ENCODE data around the gene HECTD4. TPM values are rescaled to one million over a fixed set of nuclear protein-coding genes. Genes with fewer than 3 reads are reported as not detected.
A peak's percentile ranks its signal among the peaks of the same experiment; 100 is the strongest.

The HECTD4 gene
- total RNA-seq, 1 experiment from 2014 or later: 54.5 TPM

DNA sequence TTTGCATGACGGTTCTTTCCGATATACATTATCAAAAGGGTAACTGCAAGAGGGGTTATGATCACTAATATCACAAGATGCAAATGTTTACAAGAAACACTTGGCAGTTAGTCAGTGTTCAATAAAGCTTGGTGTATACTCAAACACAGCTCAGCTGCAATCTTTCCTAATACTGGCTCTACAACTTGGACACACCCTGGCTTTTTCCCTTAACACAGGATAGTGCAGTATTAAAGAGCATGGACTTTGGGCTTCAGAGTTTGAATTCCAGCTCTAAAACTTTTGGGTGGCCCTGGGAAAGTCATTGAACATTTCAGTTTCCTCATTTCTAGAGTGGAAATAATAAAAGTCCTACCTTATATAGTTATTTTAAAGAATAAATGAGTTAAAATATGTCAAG, 107.0 kb downstream of the HECTD4 start:
- Mint-ChIP-seq H3K4me1 (ENCODE audit: low read depth, unreplicated experiment) (no peaks in the 10 kb centered on the region), H3K27me3 (ENCODE audit: insufficient read depth, unreplicated experiment) (no peaks in the 10 kb centered on the region), H3K36me3 (ENCODE audit: insufficient read depth, unreplicated experiment) (peaks cover 24% of the 10 kb centered on the region), H3K9me3 (ENCODE audit: unreplicated experiment) (no peaks in the 10 kb centered on the region), H3K27ac (ENCODE audit: unreplicated experiment) (no peak overlapping the region), H3K4me3 (ENCODE audit: unreplicated experiment) (no peak overlapping the region)
- POLR2A ChIA-PET: no interaction called here
- Histone ChIP-seq H3K4me1 (no peaks in the 10 kb centered on the region), H3K4me3 (ENCODE audit: low read depth, low read length) (no peak overlapping the region), H3K9me3 (no peaks in the 10 kb centered on the region), H3K27me3 (replicated peaks; ENCODE audit: control insufficient read depth, insufficient read depth, low read length) (no peaks in the 10 kb centered on the region), H3K36me3 (ENCODE audit: control insufficient read depth, insufficient read depth, low read length) (no peaks in the 10 kb centered on the region; the same call in 1 of the 2 replicates)
- CTCF ChIA-PET: interaction anchor here (1.2 kb wide), 2 partner anchors 14 to 77 kb away, joined by 3 to 4 read pairs; no protein-coding TSS in a partner anchor
- DNase-seq: peak in 1 of 2 experiments; percentile 8
- no TSS peak for BruUV-seq (replicated peaks)
- TF ChIP-seq, protein P1, sequence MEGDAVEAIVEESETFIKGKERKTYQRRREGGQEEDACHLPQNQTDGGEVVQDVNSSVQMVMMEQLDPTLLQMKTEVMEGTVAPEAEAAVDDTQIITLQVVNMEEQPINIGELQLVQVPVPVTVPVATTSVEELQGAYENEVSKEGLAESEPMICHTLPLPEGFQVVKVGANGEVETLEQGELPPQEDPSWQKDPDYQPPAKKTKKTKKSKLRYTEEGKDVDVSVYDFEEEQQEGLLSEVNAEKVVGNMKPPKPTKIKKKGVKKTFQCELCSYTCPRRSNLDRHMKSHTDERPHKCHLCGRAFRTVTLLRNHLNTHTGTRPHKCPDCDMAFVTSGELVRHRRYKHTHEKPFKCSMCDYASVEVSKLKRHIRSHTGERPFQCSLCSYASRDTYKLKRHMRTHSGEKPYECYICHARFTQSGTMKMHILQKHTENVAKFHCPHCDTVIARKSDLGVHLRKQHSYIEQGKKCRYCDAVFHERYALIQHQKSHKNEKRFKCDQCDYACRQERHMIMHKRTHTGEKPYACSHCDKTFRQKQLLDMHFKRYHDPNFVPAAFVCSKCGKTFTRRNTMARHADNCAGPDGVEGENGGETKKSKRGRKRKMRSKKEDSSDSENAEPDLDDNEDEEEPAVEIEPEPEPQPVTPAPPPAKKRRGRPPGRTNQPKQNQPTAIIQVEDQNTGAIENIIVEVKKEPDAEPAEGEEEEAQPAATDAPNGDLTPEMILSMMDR (IDR thresholded peaks at IDR 0.05; ENCODE audit: insufficient read depth in 1 of 2, low read depth in 1 of 2, low read length in 1 of 2, severe bottlenecking in 1 of 2, unreplicated experiment in 1 of 2): no peak
- intact Hi-C loops (cut with micrococcal nuclease; ENCODE audit: unreplicated experiment): no loop called here

DNA sequence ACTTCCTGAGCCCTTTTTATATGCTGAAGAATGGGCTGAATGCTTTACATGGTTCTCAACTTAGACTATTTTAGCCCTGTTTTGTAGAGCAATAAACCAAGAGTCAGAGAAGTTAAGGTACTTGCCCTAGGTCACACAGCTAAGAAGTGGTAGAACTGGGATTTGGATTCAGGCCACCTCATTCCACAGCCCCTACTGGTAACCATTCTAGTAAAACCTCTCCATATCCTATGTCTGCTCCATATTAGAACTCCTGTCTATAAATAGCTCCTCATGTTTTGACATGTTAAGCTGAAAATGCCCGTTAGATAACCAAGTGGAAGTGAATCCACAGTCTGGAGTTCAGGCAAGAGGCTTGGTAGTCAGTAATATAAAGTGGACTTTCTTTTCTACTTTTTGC, 111.6 kb downstream of the HECTD4 start:
- Histone ChIP-seq H3K9me3 (no peaks in the 10 kb centered on the region), H3K36me3 (ENCODE audit: control insufficient read depth, insufficient read depth, low read length) (no peaks in the 10 kb centered on the region; the same call in 1 of the 2 replicates), H3K4me1 (no peaks in the 10 kb centered on the region), H3K27me3 (replicated peaks; ENCODE audit: control insufficient read depth, insufficient read depth, low read length) (no peaks in the 10 kb centered on the region), H3K4me3 (ENCODE audit: low read depth, low read length) (no peak overlapping the region)
- POLR2A ChIA-PET: interaction anchor here (0.6 kb wide), 1 partner anchor 9 kb away, joined by 5 read pairs; no protein-coding TSS in a partner anchor
- TF ChIP-seq, protein P1 (IDR thresholded peaks at IDR 0.05; ENCODE audit: insufficient read depth in 1 of 2, low read depth in 1 of 2, low read length in 1 of 2, severe bottlenecking in 1 of 2, unreplicated experiment in 1 of 2): no peak
- DNase-seq: no peak
- Mint-ChIP-seq H3K36me3 (ENCODE audit: insufficient read depth, unreplicated experiment) (peaks cover 32% of the 10 kb centered on the region), H3K9me3 (ENCODE audit: unreplicated experiment) (no peaks in the 10 kb centered on the region), H3K27ac (ENCODE audit: unreplicated experiment) (no peak overlapping the region), H3K4me1 (ENCODE audit: low read depth, unreplicated experiment) (no peaks in the 10 kb centered on the region), H3K27me3 (ENCODE audit: insufficient read depth, unreplicated experiment) (no peaks in the 10 kb centered on the region), H3K4me3 (ENCODE audit: unreplicated experiment) (no peak overlapping the region)
- intact Hi-C loops (cut with micrococcal nuclease; ENCODE audit: unreplicated experiment): no loop called here
- CTCF ChIA-PET: interaction anchor here (0.8 kb wide), 1 partner anchor 73 kb away, joined by 3 read pairs; no protein-coding TSS in a partner anchor
- no TSS peak for BruUV-seq (replicated peaks)

DNA sequence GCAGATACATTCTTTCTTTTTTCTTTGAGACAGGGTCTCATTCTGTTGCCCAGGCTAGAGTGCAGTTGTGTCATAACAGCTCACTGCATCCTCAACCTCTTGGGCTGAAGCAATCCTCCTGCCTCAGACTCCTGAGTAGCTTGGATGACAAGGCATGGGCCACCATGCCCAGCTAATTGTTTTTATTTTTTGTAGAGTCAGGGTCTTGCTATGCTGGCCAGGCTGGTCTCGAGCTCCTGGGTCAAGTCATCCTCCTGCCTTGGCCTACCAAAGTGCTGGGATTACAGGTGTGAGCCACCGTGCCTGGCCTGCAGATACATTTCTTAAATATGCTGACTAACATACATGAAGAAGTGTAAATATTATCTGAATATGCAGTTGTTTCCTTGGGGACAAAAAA, 115.8 kb downstream of the HECTD4 start:
- CTCF ChIA-PET: no interaction called here
- TF ChIP-seq, protein P1 (IDR thresholded peaks at IDR 0.05; ENCODE audit: insufficient read depth in 1 of 2, low read depth in 1 of 2, low read length in 1 of 2, severe bottlenecking in 1 of 2, unreplicated experiment in 1 of 2): no peak
- POLR2A ChIA-PET: no interaction called here
- BruUV-seq (replicated peaks): no TSS peak
- no peak overlapping the region for H3K4me3 ChIP-seq (ENCODE audit: low read depth, low read length)
- no peak for DNase-seq
- Mint-ChIP-seq H3K27me3 (ENCODE audit: insufficient read depth, unreplicated experiment) (no peaks in the 10 kb centered on the region), H3K27ac (ENCODE audit: unreplicated experiment) (no peak overlapping the region), H3K9me3 (ENCODE audit: unreplicated experiment) (no peaks in the 10 kb centered on the region), H3K4me1 (ENCODE audit: low read depth, unreplicated experiment) (no peaks in the 10 kb centered on the region), H3K36me3 (ENCODE audit: insufficient read depth, unreplicated experiment) (peaks cover 38% of the 10 kb centered on the region), H3K4me3 (ENCODE audit: unreplicated experiment) (no peak overlapping the region)
- H3K36me3 ChIP-seq (ENCODE audit: control insufficient read depth, insufficient read depth, low read length): peaks cover 1% of the 10 kb centered on the region; the same call in 1 of the 2 replicates
- no peaks in the 10 kb centered on the region for H3K4me1 ChIP-seq
- H3K9me3 ChIP-seq: no peaks in the 10 kb centered on the region
- no peaks in the 10 kb centered on the region for H3K27me3 ChIP-seq (replicated peaks; ENCODE audit: control insufficient read depth, insufficient read depth, low read length)
- intact Hi-C loops (cut with micrococcal nuclease; ENCODE audit: unreplicated experiment): no loop called here

Data from Caco-2 (cell line).